A673 (cell line): ENCODE data around the gene DMRT3.

Source experiments
- CTCF ChIP-seq: fragments of 300-800, 200-600 bp; sonication (generic); conservative IDR thresholded peaks from 2 replicates; pipeline ENCODE4 v1.5.1; 2017; ENCODE audit warnings: low read depth, mild to moderate bottlenecking, antibody characterized with exemption, low read length, moderate library complexity, mixed read lengths
- EZH2 ChIP-seq: fragments of 200-600 bp; sonication (generic); IDR thresholded peaks from 2 replicates; pipeline ENCODE4 v1.6.1; 2017; ENCODE audit warnings: borderline replicate concordance, low read depth, mild to moderate bottlenecking, mixed read lengths, antibody characterized with exemption, low read length; ENCODE audit not compliant: poor library complexity, severe bottlenecking

- peak; percentile 92 for TF ChIP-seq CTCF
- no peak for TF ChIP-seq EZH2
Measured at GRCh38 chr9:1009101-1009707, 32.7 kb downstream of the DMRT3 start.
